Measurements from ENCODE around the gene DPP6.

The DPP6 gene

DNA sequence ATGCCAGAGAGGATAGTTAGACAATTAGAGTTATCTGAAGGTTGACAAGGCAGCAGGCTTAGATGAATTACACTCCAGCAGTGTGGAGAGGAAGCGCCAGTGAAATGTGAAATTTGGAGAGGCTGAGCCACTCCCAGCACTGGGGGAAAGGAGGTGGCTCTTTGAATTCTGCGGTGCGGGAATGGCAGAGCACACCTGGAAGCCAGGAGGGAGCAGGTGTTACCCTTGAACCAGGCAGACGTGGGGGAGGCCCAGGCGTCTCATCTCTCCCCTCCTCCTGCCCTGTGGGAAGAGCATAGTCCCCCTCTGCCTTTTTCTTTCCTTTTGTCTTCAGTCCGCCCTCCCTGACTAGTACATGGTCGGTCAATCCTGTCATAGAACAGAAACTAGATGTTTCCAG is 203.1 kb downstream of the DPP6 start:
- no peak for DNase-seq

GRCh38 chr7:154256150-154256549 is 204.0 kb downstream of the DPP6 start:
- no peak for DNase-seq

GRCh38 chr7:154259396-154259795 is 207.2 kb downstream of the DPP6 start:
- DNase-seq, result no peak

DNA sequence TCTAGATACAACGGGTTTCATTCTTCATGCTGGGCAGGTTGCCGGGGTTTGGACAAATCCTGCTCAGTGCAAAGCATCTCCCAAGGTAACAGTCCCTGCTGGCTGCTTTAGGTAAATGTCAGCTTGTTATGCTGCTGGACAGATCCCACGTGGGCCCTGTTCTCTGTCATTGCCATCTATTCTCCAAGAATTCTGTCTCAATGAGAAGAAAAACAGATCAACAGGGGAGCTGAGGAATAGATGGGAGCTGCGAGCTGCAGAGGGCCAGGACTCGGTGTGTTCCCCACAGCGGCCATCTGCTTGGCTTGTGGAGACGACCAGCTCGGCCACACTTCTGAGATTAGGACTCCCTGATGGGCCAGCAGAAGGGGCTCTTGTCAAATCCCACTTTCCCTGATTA is 235.2 kb downstream of the DPP6 start:
- peak; percentile 30 for DNase-seq

DNA sequence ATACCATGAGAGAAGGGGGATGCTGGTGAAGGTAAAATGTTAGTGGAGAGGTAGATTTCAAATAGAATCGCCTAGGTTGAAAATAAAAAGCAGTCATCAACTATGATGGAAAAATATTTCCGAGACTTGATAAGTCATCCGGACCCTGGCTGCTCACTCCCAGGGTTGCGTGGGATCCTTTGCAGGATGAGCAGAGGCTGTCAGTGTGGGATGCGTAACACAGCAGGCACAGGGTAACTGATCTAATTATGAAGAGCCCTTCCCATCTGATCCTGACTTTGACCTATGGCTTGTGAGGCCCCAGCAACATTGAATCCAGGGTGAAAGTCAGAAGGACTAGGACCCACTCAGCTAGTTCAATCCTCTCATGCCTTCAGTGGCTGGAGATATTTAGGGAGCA is 236.9 kb downstream of the DPP6 start:
- no peak for DNase-seq

- no peak for DNase-seq
Measured at GRCh38 chr7:154296443-154296842, 244.2 kb downstream of the DPP6 start.

- DNase-seq, result no peak
Measured at GRCh38 chr7:154299736-154300135, 247.5 kb downstream of the DPP6 start.

GRCh38 chr7:154302380-154302779 is 250.2 kb downstream of the DPP6 start:
- DNase-seq, result no peak

DNA sequence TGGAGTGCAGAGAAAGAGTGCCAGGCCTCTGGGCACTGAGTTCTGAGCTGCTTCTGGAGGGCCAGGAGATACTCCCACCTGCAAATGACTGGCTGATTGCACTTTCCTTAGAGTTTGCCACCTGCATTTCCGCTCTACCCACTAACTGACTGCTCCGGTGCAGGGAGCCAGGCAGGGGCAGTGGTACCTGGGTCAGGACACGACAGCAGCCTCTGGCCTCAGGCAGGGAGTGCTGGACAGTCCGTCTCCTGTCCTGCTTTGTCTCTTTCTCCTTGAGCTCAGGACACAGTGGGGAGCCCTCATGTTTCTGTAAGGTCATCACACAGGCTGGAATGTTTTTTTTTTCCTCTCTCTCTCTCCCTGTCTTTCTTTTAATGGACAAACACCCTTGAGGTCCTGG is 252.0 kb downstream of the DPP6 start:
- no peak for DNase-seq

GRCh38 chr7:154304740-154305700 is 252.8 kb downstream of the DPP6 start:
- no peak for DNase-seq

DNA sequence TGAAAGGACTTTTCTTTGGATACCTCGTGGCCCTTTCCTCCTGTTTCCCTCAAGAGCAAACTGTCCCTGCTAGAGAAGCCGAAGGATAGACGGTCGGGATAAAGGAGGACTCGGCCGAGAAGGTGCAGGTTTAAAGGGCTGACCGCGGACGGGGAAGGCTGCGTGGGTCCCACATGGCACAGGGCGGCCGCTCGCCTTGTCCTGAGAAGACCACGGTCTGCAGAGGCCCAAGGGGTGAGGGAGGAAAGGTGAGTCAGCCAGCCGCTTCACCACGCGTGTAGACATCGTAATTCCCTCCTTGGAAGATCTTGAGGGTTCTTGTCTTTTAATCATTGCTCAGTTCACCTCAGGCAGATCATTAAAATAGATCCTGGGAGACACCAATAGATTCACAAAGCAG is 253.8 kb downstream of the DPP6 start:
- DNase-seq, result no peak

DNA sequence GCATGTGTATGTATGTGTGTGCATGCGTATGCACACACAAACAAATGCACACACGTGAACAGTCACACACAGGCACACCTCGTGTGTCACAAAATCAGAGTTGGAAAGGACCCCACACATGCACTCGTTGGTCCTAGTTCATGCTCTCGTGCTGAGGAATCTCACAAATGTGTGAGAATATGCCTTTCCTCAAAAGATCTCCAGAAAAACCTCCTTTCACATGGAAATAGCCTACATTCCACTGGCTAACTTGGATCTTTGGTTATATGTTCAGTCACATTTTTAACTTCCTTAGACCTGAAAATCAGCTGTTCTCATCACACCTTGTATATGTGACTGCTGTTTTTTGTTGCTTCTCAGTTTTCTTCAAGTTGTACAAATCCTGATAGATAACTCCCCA is 256.7 kb downstream of the DPP6 start:
- DNase-seq, result no peak

DNA sequence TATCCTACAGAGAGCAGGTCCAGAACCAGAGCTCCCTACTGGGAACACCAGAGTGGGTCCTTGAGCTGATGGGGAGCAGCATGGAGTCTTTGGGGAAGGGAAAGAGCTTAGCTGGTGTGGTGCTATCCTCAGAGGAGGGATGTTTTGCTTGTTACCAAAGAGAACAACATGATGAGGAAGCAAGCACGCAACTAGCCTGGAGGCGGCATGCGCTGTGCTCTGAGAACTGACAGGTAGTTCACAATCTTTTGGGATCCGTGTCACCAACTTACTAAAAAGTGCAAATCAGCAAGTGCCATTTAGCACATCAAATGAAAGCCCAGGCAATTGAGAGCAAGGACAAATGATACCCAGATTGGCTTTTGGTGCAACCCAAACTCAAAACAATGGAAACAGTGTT is 257.9 kb downstream of the DPP6 start:
- DNase-seq, result no peak

- no peak for DNase-seq
Measured at GRCh38 chr7:154324196-154324595, 272.0 kb downstream of the DPP6 start.

- DNase-seq, result no peak
Measured at GRCh38 chr7:154326421-154326820, 274.2 kb downstream of the DPP6 start.

GRCh38 chr7:154330318-154330717 is 278.1 kb downstream of the DPP6 start:
- no peak for DNase-seq

DNA sequence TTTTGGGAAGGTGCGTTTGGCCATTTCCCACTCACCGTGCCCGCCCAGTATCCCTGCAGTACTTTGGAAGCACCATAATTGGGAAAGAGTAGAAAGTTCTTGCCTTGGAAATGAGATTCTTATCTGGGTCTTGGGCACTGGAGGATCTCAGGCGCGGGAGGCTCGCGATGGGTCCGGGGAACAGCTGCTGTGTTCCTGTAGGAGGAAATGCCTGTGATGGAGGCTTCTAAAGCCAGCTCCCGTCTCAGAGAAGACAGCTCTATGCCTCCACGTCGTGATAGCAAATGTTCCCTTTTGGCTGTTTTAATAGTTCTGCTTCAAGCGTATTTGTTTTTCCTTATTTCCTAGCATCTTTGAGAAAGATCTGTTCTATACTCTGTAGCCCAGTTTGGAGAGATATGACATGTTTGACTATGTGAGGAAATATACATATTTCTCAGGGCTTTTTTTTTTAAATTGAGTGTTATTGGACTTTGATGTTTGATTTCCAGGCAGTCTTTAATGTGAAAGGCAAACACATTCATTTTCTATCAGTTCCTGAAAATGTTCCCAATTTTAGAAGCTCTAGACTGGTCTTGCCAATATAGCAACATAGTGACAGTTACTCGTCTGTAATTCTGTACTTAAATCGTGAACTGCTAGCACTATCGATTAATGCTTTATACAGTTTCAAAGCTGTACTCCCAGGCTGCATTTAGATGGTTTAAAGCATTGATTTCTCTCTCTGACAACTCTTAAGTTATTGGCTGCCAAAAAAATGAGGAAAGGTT is 280.8 kb downstream of the DPP6 start:
- no peak for DNase-seq

GRCh38 chr7:154336295-154336694 is 284.1 kb downstream of the DPP6 start:
- no peak for DNase-seq

GRCh38 chr7:154338701-154339506 is 286.7 kb downstream of the DPP6 start:
- peak; percentile 47 for DNase-seq

- no peak for DNase-seq
Measured at GRCh38 chr7:154342971-154343633, 290.9 kb downstream of the DPP6 start.

GRCh38 chr7:154343778-154344412 is 291.7 kb downstream of the DPP6 start:
- no peak for DNase-seq

- no peak for DNase-seq
Measured at GRCh38 chr7:154345093-154345492, 292.9 kb downstream of the DPP6 start.

Measured in midbrain (tissue), 1 donor.